GM18511 (cell line): ENCODE data around the gene RGSL1.

ENCODE experiments used
- ATAC-seq: cut with Tn5 transposase; IDR thresholded peaks from one replicate; pipeline ENCODE4 v1.9.1; 2021; ENCODE audit warnings: mild to moderate bottlenecking, moderate library complexity; ENCODE audit not compliant: unreplicated experiment

Gene RGSL1

GRCh38 chr1:182450087-182450486 is at the start of gene RGSL1:
Gene RGSL1 (plus strand): TSS chr1:182450146. CDS start chr1:182450166, 20 bp downstream.
- ATAC-seq: no peak

GRCh38 chr1:182400567-182400966 is 49.4 kb upstream of the RGSL1 start, which contains the start of gene TEDDM1:
Gene TEDDM1 (minus strand): TSS chr1:182400667. CDS start chr1:182400485, 182 bp downstream.
- no peak for ATAC-seq

- ATAC-seq: no peak
These were observed 45.2 kb upstream of the RGSL1 start for GRCh38 chr1:182404781-182405180.

- ATAC-seq: no peak
These were observed 44.4 kb upstream of the RGSL1 start for GRCh38 chr1:182405578-182405977.

- ATAC-seq: no peak
These were observed 43.9 kb upstream of the RGSL1 start for GRCh38 chr1:182406012-182406411.

GRCh38 chr1:182407724-182408123 is 42.2 kb upstream of the RGSL1 start:
- ATAC-seq: no peak

GRCh38 chr1:182408435-182409075 is 41.4 kb upstream of the RGSL1 start:
- ATAC-seq: no peak

GRCh38 chr1:182410138-182410537 is 39.8 kb upstream of the RGSL1 start:
- no peak for ATAC-seq

- no peak for ATAC-seq
These were observed 39.2 kb upstream of the RGSL1 start for GRCh38 chr1:182410620-182411273.

GRCh38 chr1:182413486-182413885 is 36.5 kb upstream of the RGSL1 start:
- no peak for ATAC-seq

- no peak for ATAC-seq
These were observed 36.0 kb upstream of the RGSL1 start for GRCh38 chr1:182413969-182414368.

GRCh38 chr1:182415789-182416188 is 34.2 kb upstream of the RGSL1 start:
- ATAC-seq: no peak

GRCh38 chr1:182426442-182427430 is 23.2 kb upstream of the RGSL1 start:
- ATAC-seq: peak; percentile 66

GRCh38 chr1:182428043-182428442 is 21.9 kb upstream of the RGSL1 start:
- peak; percentile 30 for ATAC-seq

GRCh38 chr1:182430263-182431068 is 19.5 kb upstream of the RGSL1 start:
- ATAC-seq: peak; percentile 44

GRCh38 chr1:182431278-182431677 is 18.7 kb upstream of the RGSL1 start:
- no peak for ATAC-seq

- no peak for ATAC-seq
These were observed 16.4 kb upstream of the RGSL1 start for GRCh38 chr1:182433580-182433979.

GRCh38 chr1:182438326-182438725 is 11.6 kb upstream of the RGSL1 start:
- ATAC-seq: no peak

GRCh38 chr1:182441719-182442118 is 8.2 kb upstream of the RGSL1 start:
- ATAC-seq: no peak

GRCh38 chr1:182442333-182442732 is 7.6 kb upstream of the RGSL1 start:
- ATAC-seq: no peak

- ATAC-seq: no peak
These were observed 5.4 kb upstream of the RGSL1 start for GRCh38 chr1:182444497-182444896.
